ENCODE results near the gene DNAH12.

DNAH12 gene, protein sequence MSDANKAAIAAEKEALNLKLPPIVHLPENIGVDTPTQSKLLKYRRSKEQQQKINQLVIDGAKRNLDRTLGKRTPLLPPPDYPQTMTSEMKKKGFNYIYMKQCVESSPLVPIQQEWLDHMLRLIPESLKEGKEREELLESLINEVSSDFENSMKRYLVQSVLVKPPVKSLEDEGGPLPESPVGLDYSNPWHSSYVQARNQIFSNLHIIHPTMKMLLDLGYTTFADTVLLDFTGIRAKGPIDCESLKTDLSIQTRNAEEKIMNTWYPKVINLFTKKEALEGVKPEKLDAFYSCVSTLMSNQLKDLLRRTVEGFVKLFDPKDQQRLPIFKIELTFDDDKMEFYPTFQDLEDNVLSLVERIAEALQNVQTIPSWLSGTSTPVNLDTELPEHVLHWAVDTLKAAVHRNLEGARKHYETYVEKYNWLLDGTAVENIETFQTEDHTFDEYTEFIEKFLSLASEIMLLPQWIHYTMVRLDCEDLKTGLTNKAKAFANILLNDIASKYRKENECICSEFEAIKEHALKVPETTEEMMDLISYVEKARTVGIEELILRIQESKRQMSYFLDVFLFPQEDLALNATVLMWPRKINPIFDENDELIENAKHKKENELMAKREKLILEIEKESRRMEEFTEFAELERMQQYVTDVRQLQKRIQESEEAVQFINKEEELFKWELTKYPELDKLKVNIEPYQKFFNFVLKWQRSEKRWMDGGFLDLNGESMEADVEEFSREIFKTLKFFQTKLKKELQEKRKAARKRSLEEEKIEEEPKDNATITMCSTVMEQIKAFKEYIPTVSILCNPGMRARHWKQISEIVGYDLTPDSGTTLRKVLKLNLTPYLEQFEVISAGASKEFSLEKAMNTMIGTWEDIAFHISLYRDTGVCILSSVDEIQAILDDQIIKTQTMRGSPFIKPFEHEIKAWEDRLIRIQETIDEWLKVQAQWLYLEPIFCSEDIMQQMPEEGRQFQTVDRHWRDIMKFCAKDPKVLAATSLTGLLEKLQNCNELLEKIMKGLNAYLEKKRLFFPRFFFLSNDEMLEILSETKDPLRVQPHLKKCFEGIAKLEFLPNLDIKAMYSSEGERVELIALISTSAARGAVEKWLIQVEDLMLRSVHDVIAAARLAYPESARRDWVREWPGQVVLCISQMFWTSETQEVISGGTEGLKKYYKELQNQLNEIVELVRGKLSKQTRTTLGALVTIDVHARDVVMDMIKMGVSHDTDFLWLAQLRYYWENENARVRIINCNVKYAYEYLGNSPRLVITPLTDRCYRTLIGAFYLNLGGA (N-terminal part only)

GRCh38 chr3:57544181-57545125, at the start of gene DNAH12:
Gene DNAH12, minus strand, starts transcription at chr3:57544344. Its CDS starts 1,474 bp downstream, at chr3:57542870.
- peak; percentile 18 for DNase-seq

- no peak for DNase-seq
Observed at GRCh38 chr3:57592306-57592705, 48.2 kb upstream of the DNAH12 start.

DNA sequence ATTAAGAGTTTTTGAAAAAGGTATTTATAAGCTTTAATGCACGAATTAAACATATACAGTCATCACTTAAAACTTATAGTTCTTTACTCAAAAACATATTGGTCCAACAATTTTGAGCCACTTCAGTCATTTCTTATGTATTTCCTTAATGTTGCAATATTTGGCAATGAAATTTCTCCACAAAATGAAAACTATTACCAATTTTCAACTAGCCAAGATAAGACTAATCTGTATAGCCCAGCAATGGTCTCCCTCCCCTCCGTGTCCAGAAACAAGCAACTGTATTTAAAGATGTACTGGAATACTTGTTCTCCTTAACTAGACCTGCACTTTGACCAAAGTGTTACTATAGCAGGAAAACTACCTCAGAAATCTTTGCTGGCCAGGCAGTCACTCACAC, 43.8 kb upstream of the DNAH12 start:
- DNase-seq, result no peak

GRCh38 chr3:57586778-57587177, 42.6 kb upstream of the DNAH12 start:
- peak; percentile 33 for DNase-seq

GRCh38 chr3:57583544-57583943, 39.4 kb upstream of the DNAH12 start:
- no peak for DNase-seq

GRCh38 chr3:57582474-57583168, 38.5 kb upstream of the DNAH12 start:
- DNase-seq, result peak; percentile 11

- DNase-seq, result no peak
Observed at GRCh38 chr3:57577801-57578200, 33.7 kb upstream of the DNAH12 start.

GRCh38 chr3:57575966-57576626, 32.0 kb upstream of the DNAH12 start:
- no peak for DNase-seq

GRCh38 chr3:57572096-57572495, 28.0 kb upstream of the DNAH12 start:
- no peak for DNase-seq

DNA sequence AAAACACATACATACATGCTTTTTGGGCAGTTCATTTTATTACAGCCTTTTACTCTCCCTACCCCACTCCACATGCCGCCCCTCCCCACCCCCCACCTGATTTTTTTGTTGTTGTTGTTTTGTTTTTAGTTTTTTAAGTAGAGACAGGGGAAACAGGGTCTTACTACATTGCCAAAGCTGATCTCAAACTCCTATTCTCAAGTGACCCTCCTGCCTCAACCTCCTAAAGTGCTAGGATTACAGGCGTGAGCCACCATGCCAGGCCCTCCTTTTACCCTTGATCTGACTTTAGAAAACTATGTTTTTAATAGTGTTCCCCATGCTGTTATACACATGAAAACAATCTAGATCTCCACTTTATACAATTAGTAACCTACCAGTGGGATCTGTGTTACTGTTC, 26.7 kb upstream of the DNAH12 start:
- DNase-seq, result no peak

DNA sequence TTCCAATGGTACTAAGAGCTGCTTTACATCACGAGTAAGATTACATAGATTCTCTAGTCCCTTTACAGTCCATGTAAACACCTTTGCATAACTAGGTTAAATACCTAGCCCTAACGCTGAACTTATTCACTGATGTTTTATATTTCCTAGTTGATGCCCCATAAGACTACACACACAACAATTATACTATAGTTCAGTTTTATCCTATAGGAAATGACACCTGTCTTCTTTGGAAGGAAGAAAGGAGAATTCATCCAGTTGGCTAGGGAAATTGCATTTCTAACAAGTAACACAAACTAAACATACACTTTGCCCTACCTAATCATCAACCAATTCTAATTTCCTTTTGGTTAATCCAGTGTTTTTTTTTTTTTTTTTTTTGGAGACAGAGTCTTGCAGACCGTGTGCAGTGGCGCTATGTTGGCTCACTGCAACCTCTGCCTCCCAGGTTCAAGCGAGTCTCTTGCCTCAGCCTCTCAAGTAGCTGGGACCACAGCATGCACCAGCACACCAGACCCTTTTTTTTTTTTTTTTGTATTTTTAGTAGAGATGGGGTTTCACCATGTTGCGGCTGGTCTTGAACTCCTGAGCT, 25.8 kb upstream of the DNAH12 start:
- DNase-seq, result no peak

DNA sequence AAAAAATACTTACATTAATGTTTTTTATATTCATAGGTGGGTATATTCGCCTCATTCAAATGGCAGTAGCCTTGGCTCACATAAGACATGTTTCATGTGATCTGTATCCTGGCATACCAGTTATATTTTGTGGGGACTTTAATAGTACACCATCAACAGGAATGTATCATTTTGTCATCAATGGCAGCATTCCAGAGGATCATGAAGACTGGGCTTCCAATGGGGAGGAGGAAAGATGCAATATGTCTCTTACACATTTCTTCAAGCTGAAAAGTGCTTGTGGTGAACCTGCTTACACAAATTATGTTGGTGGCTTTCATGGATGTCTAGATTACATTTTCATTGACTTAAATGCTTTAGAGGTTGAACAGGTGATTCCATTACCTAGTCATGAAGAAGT, 15.4 kb upstream of the DNAH12 start:
- no peak for DNase-seq

DNA sequence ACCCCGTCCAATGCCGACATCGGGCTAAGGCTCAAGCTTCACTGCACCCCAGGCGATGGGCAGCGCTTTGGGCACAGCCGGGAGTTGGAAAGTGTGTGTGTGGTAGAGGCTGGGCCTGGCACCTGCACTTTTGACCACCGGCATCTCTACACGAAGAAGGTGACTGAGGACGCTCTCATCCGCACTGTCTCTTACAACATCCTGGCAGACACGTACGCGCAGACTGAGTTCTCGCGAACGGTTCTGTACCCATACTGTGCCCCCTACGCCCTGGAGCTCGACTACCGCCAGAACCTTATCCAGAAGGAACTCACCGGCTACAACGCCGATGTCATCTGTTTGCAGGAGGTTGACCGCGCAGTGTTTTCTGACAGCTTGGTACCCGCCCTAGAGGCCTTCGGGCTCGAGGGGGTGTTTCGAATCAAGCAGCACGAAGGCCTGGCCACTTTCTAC, 13.0 kb upstream of the DNAH12 start:
- peak; percentile 63 for DNase-seq

DNA sequence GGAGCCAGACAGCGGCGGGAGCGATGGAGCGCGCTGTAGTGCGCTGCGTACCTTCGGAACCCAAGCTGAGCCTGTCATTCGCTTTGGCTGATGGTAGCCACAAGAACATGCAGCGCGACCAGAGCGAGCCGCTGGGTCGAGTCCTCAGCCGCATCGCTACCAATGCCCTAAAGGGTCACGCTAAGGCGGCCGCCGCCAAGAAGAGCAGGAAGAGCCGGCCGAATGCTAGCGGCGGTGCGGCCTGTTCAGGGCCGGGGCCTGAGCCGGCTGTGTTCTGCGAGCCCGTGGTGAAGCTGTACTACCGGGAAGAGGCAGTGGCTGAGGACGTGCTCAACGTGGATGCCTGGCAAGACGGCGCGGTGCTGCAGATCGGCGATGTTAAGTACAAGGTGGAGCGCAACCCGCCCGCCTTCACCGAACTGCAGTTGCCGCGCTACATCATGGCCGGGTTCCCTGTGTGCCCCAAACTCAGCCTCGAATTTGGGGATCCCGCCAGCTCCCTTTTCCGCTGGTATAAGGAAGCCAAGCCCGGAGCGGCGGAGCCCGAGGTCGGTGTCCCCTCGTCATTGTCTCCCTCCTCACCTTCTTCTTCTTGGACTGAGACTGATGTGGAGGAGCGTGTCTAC, 12.4 kb upstream of the DNAH12 start:
- DNase-seq, result peak; percentile 36

- peak; percentile 89 for DNase-seq
Observed at GRCh38 chr3:57555738-57556458, 11.8 kb upstream of the DNAH12 start, which contains the start of gene PDE12. Gene PDE12, plus strand, starts transcription at chr3:57556274. Its CDS starts 106 bp downstream, at chr3:57556380.

DNA sequence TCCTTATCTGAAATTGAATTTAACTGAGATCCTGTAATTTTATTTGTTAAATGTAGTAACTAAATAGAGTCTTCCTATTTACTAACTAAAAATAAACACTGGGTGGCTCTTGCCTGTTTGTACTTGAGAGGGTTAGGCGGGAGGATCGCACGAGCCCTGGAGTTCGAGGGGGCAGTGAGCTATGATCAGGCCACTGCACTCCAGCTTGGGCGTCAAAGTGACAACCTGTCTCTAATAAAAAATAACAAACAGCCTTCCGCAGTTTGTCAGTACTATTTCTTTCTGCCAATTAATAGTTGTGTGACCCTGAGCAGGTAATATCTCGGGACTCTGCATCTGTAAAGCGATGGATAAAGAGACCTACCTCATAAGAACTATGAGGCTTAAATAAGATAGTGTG, 11.2 kb upstream of the DNAH12 start:
- DNase-seq, result no peak

DNA sequence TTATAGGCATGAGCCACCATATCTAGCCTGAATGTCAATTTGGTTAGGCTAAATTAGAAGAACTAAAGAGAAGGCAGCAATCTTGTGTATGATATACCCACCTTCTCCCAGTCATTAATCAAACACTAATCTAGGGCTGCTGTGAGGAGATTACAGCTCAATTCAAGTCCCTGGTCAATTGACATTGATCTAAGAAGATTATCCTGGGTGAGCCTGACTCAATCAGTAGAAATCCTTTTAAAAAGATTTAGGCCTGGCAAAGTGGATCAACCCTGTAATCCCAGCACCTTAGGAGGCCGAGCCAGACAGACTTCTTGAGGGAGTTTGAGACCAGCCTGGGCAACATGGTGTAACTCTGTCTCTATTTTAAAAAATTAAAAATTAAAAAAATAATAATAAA, 2.5 kb upstream of the DNAH12 start:
- no peak for DNase-seq

DNA sequence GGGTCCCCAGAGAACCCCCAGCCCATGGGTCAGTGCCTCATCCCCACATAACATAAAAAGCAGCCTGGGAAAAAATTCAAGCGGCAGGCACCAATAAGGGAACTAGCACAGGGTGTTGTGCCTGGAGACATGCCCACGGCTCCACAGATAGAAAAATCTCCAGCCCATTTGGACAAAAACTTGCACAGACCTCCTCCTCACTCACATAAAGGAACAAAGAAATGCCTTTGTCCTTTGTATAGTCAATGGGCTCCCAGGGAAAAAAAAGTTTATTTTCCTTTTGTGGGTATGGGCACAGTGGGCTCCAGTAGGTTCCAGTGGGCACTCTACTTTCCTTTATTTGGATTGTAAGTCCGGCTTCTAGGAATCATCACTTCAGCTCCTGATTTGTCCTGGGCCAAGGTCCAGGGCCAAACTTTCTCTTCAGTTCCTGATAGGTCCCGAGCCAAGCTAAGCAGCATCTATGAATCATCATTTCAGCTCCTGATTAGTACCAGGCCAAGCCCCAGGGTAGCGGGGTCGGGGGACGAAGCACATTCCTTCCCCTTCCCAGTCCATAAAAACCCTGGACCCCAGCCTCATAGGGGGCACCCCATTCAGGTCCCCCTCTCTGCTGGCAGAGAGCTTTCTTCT, 1.6 kb upstream of the DNAH12 start:
- no peak for DNase-seq
